Activated CD4-positive, alpha-beta T cell treated with anti-CD3 and anti-CD28 coated beads, Interleukin-2, amount 50 U/mL, for 48 hours (primary cell): Measurements from ENCODE around the gene NANOS2.

Source experiments
- DNase-seq, 2 experiments: peaks; one replicate each; pipeline ENCODE4 v3.0.0-alpha.2; 2020

Gene NANOS2

GRCh38 chr19:45913874-45914830 lies at the start of gene NANOS2:
TSS of gene NANOS2 (minus strand) at chr19:45914778. CDS start at chr19:45914693, 85 bp downstream.
- DNase-seq: no peak

GRCh38 chr19:45962021-45962420 lies 47.4 kb upstream of the NANOS2 start:
- DNase-seq: no peak

GRCh38 chr19:45960595-45961235 lies 46.1 kb upstream of the NANOS2 start:
- no peak for DNase-seq

- DNase-seq: no peak
Measured at GRCh38 chr19:45959517-45960025, 45.0 kb upstream of the NANOS2 start.

GRCh38 chr19:45958769-45959516 lies 44.4 kb upstream of the NANOS2 start:
- no peak for DNase-seq

GRCh38 chr19:45958320-45958719 lies 43.7 kb upstream of the NANOS2 start:
- no peak for DNase-seq

- no peak for DNase-seq
Measured at GRCh38 chr19:45955905-45956608, 41.5 kb upstream of the NANOS2 start.

- DNase-seq: no peak
Measured at GRCh38 chr19:45954156-45954555, 39.6 kb upstream of the NANOS2 start.

- no peak for DNase-seq
Measured at GRCh38 chr19:45953676-45954075, 39.1 kb upstream of the NANOS2 start.

- DNase-seq: peak; percentile 46 to 58
Measured at GRCh38 chr19:45952686-45953505, 38.3 kb upstream of the NANOS2 start.

GRCh38 chr19:45952341-45952685 lies 37.7 kb upstream of the NANOS2 start:
- no peak for DNase-seq

- no peak for DNase-seq
Measured at GRCh38 chr19:45947926-45948325, 33.3 kb upstream of the NANOS2 start.

- DNase-seq: no peak
Measured at GRCh38 chr19:45940515-45940805, 25.9 kb upstream of the NANOS2 start.

- no peak for DNase-seq
Measured at GRCh38 chr19:45939792-45940514, 25.4 kb upstream of the NANOS2 start.

GRCh38 chr19:45938733-45939319 lies 24.2 kb upstream of the NANOS2 start:
- DNase-seq: no peak

- no peak for DNase-seq
Measured at GRCh38 chr19:45935267-45935666, 20.7 kb upstream of the NANOS2 start.

GRCh38 chr19:45934551-45935230 lies 20.1 kb upstream of the NANOS2 start:
- DNase-seq: no peak

GRCh38 chr19:45933759-45934158 lies 19.2 kb upstream of the NANOS2 start:
- DNase-seq: no peak

- DNase-seq: no peak
Measured at GRCh38 chr19:45931055-45931454, 16.5 kb upstream of the NANOS2 start.

- no peak for DNase-seq
Measured at GRCh38 chr19:45929247-45929646, 14.7 kb upstream of the NANOS2 start.
